Measurements from ENCODE around the gene IBA57.

IBA57 gene

GRCh38 chr1:228170666-228171065 is 5.1 kb downstream of the IBA57 start:
- TF ChIP-seq ZFX (IDR thresholded peaks at IDR 0.05; ENCODE audit: borderline replicate concordance) (no peak), CTCF (IDR thresholded peaks at IDR 0.05) (no peak)

GRCh38 chr1:228171221-228171891 is 5.8 kb downstream of the IBA57 start:
- TF ChIP-seq ZFX (IDR thresholded peaks at IDR 0.05; ENCODE audit: borderline replicate concordance) (no peak), CTCF (IDR thresholded peaks at IDR 0.05) (no peak)
- no peak overlapping the region for H3K27ac ChIP-seq

More at GRCh38 chr1:228170666-228171065, 5.1 kb downstream of the IBA57 start:
- H3K27ac ChIP-seq: no peak overlapping the region

GRCh38 chr1:228172591-228173527 is 7.3 kb downstream of the IBA57 start:
- TF ChIP-seq ZFX (IDR thresholded peaks at IDR 0.05; ENCODE audit: borderline replicate concordance) (no peak), CTCF (IDR thresholded peaks at IDR 0.05) (no peak)
- H3K27ac ChIP-seq: 0 out of 2 replicates have a peak overlapping the region, but pooled peaks have one; percentile 27

GRCh38 chr1:228173528-228174481 is 8.2 kb downstream of the IBA57 start:
- H3K27ac ChIP-seq: 0 out of 2 replicates have a peak overlapping the region, but pooled peaks have one; percentile 27

GRCh38 chr1:228174482-228175315 is 9.1 kb downstream of the IBA57 start:
- TF ChIP-seq CTCF (IDR thresholded peaks at IDR 0.05) (no peak), ZFX (IDR thresholded peaks at IDR 0.05; ENCODE audit: borderline replicate concordance) (no peak)
- H3K27ac ChIP-seq: peak overlapping the region; percentile 65

GRCh38 chr1:228175316-228176023 is 9.9 kb downstream of the IBA57 start:
- TF ChIP-seq CTCF (IDR thresholded peaks at IDR 0.05) (no peak), ZFX (IDR thresholded peaks at IDR 0.05; ENCODE audit: borderline replicate concordance) (no peak)
- no peak overlapping the region; the same call in 1 of the 2 replicates for H3K27ac ChIP-seq

Measured in 22Rv1 (cell line).